Gastroesophageal sphincter (tissue), 3 donors: Measurements from ENCODE around the gene DMRT1.

Experiments used
- CTCF ChIP-seq, 4 experiments: fragments of 200-600 bp in 2 of 4; fragments of 450-650 bp in 2 of 4; sonication (generic) in 1 of 4; IDR thresholded peaks; one replicate each; pipeline ENCODE4 v1.5.1; 2017 to 2019; ENCODE audit warnings: antibody characterized with exemption in 4 of 4, mild to moderate bottlenecking in 2 of 4, moderate library complexity in 2 of 4
- POLR2A ChIP-seq, 2 donors: fragments of 450-650 bp; IDR thresholded peaks; one replicate each; pipeline ENCODE4 v1.6.1; 2017; ENCODE audit warnings: antibody characterized with exemption in 2 of 2, mild to moderate bottlenecking in 2 of 2, moderate library complexity in 1 of 2
- POLR2AphosphoS5 ChIP-seq: sonication (generic); formaldehyde crosslinking; IDR thresholded peaks from one replicate; pipeline ENCODE4 v1.6.1; 2017; ENCODE audit warnings: antibody characterized with exemption

GRCh38 chr9:970151-970996, 128.9 kb downstream of the DMRT1 start:
- TF ChIP-seq CTCF (IDR thresholded peaks at IDR 0.05) (no peak), POLR2A (IDR thresholded peaks at IDR 0.05) (no peak), POLR2AphosphoS5 (no peak)
